Psoas muscle (tissue), 8 donors: ENCODE data around the gene HELZ2. TPM values are rescaled to one million over a fixed set of nuclear protein-coding genes. Genes with fewer than 3 reads are reported as not detected.

Experiments
- ATAC-seq, 4 donors: fragments of 200-7000 bp; cut with Tn5 transposase; one replicate each; pipeline ENCODE4 v1.9.1; 2020; ENCODE audit warnings: moderate library complexity in 3 of 4, mild to moderate bottlenecking in 2 of 4
- DNase-seq, 2 donors: peaks; one replicate each; pipeline ENCODE4 v3.0.0-alpha.2; 2020
- H3K27ac ChIP-seq: fragments of 200-600 bp; one replicate; pipeline ENCODE4 v1.8.0; 2022
- H3K27me3 ChIP-seq, 3 donors: fragments of 200-600 bp in 1 of 3; one replicate each; pipeline versions ENCODE4 v1.6.1 to v1.8.0; 2013 to 2022; ENCODE audit warnings: low read length in 2 of 3, mild to moderate bottlenecking in 2 of 3, moderate library complexity in 1 of 3; ENCODE audit not compliant: insufficient read depth in 3 of 3
- H3K36me3 ChIP-seq, 2 donors: fragments of 200-600 bp in 1 of 2; one replicate each; pipeline versions ENCODE4 v1.6.1 to v1.8.0; 2013 to 2022; ENCODE audit warnings: low read depth in 1 of 2, mild to moderate bottlenecking in 1 of 2, moderate library complexity in 1 of 2; ENCODE audit not compliant: insufficient read depth in 1 of 2
- H3K4me1 ChIP-seq: fragments of 200-600 bp; one replicate; pipeline ENCODE4 v1.8.0; 2022
- H3K4me3 ChIP-seq: fragments of 200-600 bp; one replicate; pipeline ENCODE4 v1.8.0; 2022; ENCODE audit warnings: mild to moderate bottlenecking
- H3K9me3 ChIP-seq: fragments of 200-600 bp; one replicate; pipeline ENCODE4 v1.8.0; 2022
- WGBS, 3 donors: extraction: QIAGEN DNeasy Blood & Tissue Kit; methylation state at CpG; one replicate each; pipeline versions ENCODE4 v1.1.6 to v1.1.7; 2013; 5-methylcytosine and 5-hydroxymethylcytosine counted together
- intact Hi-C, 2 donors: fragments of 100-400 bp; cut with DNase I; formaldehyde crosslinking; loops; one replicate each; pipeline versions ENCODE4 v1.11.0 to v1.14.2; 2022
- polyA plus RNA-seq, 3 donors: library from polyadenylated mRNA; stranded (reverse); fragments of 200-250 nt; gene quantifications; one replicate each; pipeline ENCODE4 v1.2.3, GENCODE V29; 2013
- total RNA-seq, 4 donors: library from RNA; stranded (reverse); fragmentation: NEBNext Ultra II Directional in 2 of 4; extraction: Animal tissue kit (Norgen Biotek cat#: 25700) in 2 of 4; gene quantifications; one replicate each; pipeline versions ENCODE4 v1.2.1 to v1.2.4, GENCODE V29; 2021 to 2023
- TF ChIP-seq, protein P1 (sequence below): fragments of 200-600 bp; IDR thresholded peaks from one replicate; pipeline ENCODE4 v1.8.0; 2022; ENCODE audit warnings: antibody characterized with exemption
- donor health status: healthy with polysubstance abuse.
- donor health status: DM: no; HTN: no; CAD: no; lungs with moderate emphysema.
- donor health status: Bipolar disorder and iron deficiency.
- donor health status: healthy.
- donor health status: DM: yes; HTN: yes; CAD: no.
- donor health status: DM: no; HTN: no; CAD: no.
- donor health status: DM: no; HTN: no; CAD: no.
- donor health status: DM: yes; HTN: yes; CAD: no.

HELZ2 gene
- total and polyA plus RNA-seq, 7 donors, result 0.82 to 8.0 (median 3.5) TPM

DNA sequence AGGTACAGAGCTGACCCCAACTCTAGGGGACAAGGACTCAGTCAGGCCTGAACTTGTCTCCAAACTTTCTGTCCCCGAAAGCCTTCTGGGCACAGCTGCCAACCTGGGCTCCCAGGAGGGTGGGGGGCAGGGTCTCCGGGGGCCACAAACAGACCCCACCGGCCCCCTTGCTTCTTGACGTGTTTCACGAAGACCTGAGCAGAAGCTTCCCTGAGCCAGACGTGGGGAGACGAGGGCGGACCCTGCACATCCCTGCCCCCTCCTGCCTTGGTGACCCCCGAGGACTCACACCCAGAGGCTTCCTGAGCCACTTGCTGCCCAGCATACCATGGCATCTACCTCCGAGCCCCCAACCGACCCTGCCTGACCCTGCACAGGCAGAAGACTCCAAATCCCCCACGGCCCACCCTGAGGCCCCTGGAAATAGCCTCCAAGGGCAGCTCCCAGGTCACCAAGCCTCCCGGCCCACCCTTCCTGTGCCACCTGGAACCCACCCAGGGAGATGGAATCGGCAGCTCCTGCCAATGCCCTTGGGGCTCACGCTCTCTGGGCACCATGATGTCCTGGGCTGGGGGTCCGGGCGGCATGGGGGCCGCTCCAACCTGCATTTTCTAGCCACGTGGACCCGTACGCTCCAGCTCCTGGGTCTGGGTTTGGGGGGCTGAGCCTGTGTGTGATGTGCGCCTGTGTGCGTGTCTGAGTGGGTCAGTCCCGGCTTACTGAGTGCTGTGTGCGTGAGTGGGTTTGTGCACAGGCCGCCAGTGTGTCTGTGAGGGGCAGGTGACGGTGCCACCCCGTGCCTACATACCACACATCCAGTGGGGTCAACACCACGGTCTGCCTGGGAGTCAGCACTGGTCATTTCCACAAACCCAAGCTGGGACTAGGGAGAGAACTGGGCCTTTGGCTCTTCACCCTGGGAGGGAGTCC is 34.3 kb downstream of the HELZ2 start:
- H3K4me1 ChIP-seq, result no peaks in the 10 kb centered on the region
- H3K36me3 ChIP-seq, result no peaks in the 10 kb centered on the region
- no peak overlapping the region for H3K27ac ChIP-seq
- H3K9me3 ChIP-seq, result no peaks in the 10 kb centered on the region
- TF ChIP-seq, protein P1, sequence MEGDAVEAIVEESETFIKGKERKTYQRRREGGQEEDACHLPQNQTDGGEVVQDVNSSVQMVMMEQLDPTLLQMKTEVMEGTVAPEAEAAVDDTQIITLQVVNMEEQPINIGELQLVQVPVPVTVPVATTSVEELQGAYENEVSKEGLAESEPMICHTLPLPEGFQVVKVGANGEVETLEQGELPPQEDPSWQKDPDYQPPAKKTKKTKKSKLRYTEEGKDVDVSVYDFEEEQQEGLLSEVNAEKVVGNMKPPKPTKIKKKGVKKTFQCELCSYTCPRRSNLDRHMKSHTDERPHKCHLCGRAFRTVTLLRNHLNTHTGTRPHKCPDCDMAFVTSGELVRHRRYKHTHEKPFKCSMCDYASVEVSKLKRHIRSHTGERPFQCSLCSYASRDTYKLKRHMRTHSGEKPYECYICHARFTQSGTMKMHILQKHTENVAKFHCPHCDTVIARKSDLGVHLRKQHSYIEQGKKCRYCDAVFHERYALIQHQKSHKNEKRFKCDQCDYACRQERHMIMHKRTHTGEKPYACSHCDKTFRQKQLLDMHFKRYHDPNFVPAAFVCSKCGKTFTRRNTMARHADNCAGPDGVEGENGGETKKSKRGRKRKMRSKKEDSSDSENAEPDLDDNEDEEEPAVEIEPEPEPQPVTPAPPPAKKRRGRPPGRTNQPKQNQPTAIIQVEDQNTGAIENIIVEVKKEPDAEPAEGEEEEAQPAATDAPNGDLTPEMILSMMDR, result no peak
- WGBS, 3 donors, result 84 to 92% (median 89%) methylated on average over 29 of the region's 29 CpGs
- intact Hi-C loops, result loop anchor here (2.0 to 5.0 kb wide), 6 partner anchors 73 to 435 kb away; no protein-coding TSS in a partner anchor
- no peak for DNase-seq
- no peak overlapping the region for H3K4me3 ChIP-seq
- peaks cover 0 to 27% (median 10%) of the 10 kb centered on the region in 3 donors for H3K27me3 ChIP-seq
- ATAC-seq, result no peak

DNA sequence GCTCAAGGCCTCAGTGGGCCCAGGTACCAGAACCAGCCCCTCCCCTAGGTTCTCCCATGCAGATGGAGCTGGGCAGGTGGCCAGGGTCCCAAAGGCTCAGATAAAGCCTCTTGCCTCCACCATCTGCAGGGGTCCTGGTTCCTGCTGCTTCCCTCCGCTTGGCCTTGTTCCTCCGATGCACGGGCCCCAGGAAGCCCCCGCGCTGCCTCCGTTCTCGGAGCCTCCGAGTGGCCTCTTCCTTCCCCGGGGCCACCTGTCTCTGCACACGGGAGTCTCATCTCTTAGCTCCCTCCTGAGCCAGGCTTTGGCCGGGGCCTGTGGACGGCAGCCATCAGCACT is 35.0 kb downstream of the HELZ2 start:
- H3K9me3 ChIP-seq, result no peaks in the 10 kb centered on the region
- TF ChIP-seq, protein P1, result no peak
- no peak overlapping the region for H3K27ac ChIP-seq
- intact Hi-C loops, result loop anchor here (2.0 to 5.0 kb wide), 6 partner anchors 73 to 436 kb away; no protein-coding TSS in a partner anchor
- H3K27me3 ChIP-seq, result peaks cover 0 to 30% (median 11%) of the 10 kb centered on the region in 3 donors
- H3K4me1 ChIP-seq, result no peaks in the 10 kb centered on the region
- no peak for DNase-seq
- H3K4me3 ChIP-seq, result no peak overlapping the region
- ATAC-seq, result no peak
- no peaks in the 10 kb centered on the region for H3K36me3 ChIP-seq
- WGBS, 3 donors, result 77 to 94% (median 79%) methylated on average over 12 of the region's 12 CpGs

DNA sequence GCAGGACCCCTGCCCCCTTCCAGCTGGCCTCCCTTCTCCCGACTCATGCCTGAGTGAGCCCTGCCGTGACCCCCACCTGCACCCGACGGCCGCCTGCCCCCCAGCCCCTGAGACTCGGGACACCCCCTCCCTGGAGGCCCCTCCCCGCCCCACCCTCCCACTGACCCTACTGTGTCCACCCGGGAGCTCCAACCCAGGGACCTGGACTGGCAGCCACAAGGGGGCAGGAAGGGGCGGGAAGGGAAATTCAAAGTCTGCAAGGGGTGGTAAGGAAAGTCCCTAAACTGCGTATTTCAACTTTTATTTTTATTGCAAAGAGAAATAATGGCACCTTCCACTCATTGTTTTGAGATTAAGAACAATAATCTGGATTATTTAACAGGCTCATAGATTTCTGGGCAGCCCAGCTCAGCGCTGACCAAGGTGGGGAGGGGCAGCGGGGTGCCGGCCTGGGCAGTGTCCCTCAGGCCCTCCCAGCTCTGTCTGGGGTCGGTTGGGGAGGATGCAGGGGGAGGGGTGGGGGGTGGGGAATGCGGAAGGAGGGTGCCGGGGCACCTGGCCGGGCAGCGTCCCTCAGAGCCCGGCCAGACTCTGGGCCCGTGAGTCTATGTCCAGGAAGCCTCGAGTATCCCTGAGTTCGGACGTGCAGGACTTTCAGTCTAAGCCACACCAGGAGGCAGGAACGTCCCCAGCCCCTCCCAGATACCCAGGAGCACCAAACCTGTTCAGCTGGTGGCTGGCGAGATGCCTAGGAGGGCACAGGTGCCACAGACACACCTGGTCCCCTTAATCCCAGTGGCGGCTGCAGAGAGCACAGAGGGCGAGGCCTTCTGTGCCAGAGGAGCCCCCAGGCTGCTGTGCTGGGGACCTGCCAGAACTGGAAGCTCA is 35.6 kb downstream of the HELZ2 start:
- Histone ChIP-seq H3K36me3 (no peaks in the 10 kb centered on the region), H3K9me3 (no peaks in the 10 kb centered on the region), H3K27ac (no peak overlapping the region), H3K27me3 (peaks cover 0 to 36% (median 11%) of the 10 kb centered on the region in 3 donors), H3K4me1 (no peaks in the 10 kb centered on the region), H3K4me3 (peak overlapping the region; percentile 34)
- intact Hi-C loops, result loop anchor here (2.0 to 5.0 kb wide), 6 partner anchors 74 to 436 kb away; no protein-coding TSS in a partner anchor
- DNase-seq, result no peak
- WGBS, 3 donors, result 49 to 56% (median 51%) methylated on average over 26 to 27 of the region's 27 CpGs
- TF ChIP-seq, protein P1, result no peak
- ATAC-seq, result peak in 3 of 4 donors; percentile 8 to 58 (median 29)

DNA sequence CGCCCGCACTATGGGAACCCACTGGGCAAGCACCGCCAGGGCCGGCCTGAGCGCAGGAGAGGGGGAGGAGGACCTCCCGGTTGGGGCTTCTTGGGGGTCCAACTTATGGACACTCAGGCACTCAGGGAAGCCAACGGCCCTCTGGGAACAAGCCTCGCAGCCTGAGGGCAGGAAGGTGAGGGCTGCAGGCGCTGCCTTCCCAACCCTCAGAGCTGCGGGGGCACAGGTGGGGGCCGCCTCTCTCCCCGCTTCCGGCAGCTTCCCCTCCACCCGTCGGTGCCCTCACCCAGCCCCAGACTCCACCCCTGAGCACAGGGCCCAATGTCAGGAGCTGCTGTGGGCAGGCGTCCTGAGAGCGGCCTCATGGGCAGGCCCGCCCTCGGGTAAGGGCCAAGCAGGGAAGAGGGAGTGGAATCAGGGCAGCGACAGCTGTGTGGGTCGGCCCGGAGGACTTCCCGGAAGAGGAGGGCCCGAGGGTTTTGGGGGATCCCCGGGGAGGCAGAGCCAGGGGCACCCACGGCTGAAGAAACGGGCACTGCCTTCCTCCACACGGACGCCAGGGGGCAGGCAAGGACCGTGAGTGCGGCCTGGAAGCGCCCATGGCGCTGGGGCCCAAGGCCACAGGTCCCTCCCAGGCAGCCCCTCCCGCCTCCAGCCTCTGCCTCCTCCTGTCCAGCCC is 36.4 kb downstream of the HELZ2 start:
- peaks cover 0 to 40% (median 13%) of the 10 kb centered on the region in 3 donors for H3K27me3 ChIP-seq
- no peaks in the 10 kb centered on the region for H3K4me1 ChIP-seq
- TF ChIP-seq, protein P1, result peak; percentile 96
- no peaks in the 10 kb centered on the region for H3K36me3 ChIP-seq
- intact Hi-C loops, result loop anchor here (2.0 to 5.0 kb wide), 6 partner anchors 75 to 437 kb away; no protein-coding TSS in a partner anchor
- 18 to 35% (median 35%) methylated on average over 21 to 34 of the region's 34 CpGs for WGBS, 3 donors
- DNase-seq, result peak; percentile 86 to 91
- H3K4me3 ChIP-seq, result peak overlapping the region; percentile 34
- H3K9me3 ChIP-seq, result no peaks in the 10 kb centered on the region
- no peak overlapping the region for H3K27ac ChIP-seq
- ATAC-seq, result peak; percentile 87 to 95 (median 89)
